GM13976 (cell line): Measurements from ENCODE around the gene GALNT2.

ENCODE experiments used
- DNase-seq: peaks from one replicate; pipeline ENCODE4 v3.0.0; 2012; ENCODE audit warnings: low spot score
- in situ Hi-C: fragments of 300-500 bp; cut with MboI; formaldehyde crosslinking; loops from one replicate; pipeline ENCODE4 v1.12.0; 2022; ENCODE audit warnings: low sequenced_read_pairs, mixed read lengths, inconsistent platforms; ENCODE audit not compliant: unreplicated experiment
- TF ChIP-seq, protein P1 (sequence below): IDR thresholded peaks from 2 replicates; pipeline ENCODE4 v1.5.1; 2012; ENCODE audit warnings: borderline replicate concordance, mild to moderate bottlenecking; ENCODE audit not compliant: insufficient read depth; ENCODE audit errors: extremely low read depth, missing control alignments, control extremely low read depth

The GALNT2 gene

DNA sequence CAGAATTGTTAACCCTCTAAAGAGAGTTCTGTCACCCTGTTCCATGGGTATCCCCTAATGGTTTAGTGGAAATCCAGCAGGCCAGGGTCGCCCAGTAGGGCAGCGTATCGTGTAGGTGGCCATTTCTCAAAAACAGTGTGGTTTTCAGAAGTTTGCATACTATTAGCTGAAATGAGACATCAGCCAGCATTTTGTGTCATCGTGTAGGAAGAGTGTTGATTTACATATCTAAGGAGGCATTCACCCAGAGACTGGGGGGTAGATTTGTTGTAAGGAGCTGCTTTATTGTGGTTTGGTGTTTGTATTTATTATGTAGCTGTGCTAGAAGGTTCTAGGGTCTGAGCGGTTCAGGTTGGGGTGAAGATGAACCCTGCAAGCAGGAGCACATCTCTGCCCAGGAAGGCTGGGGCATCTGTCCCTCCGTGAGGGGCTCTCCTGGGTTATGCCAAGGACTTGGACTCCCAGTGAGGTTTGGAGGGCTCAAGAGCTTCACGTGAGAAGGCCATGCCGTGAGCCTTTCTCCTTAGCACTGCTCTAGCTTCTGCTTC is 184.7 kb downstream of the GALNT2 start:
- in situ Hi-C loops = no loop called here
- TF ChIP-seq, protein P1, sequence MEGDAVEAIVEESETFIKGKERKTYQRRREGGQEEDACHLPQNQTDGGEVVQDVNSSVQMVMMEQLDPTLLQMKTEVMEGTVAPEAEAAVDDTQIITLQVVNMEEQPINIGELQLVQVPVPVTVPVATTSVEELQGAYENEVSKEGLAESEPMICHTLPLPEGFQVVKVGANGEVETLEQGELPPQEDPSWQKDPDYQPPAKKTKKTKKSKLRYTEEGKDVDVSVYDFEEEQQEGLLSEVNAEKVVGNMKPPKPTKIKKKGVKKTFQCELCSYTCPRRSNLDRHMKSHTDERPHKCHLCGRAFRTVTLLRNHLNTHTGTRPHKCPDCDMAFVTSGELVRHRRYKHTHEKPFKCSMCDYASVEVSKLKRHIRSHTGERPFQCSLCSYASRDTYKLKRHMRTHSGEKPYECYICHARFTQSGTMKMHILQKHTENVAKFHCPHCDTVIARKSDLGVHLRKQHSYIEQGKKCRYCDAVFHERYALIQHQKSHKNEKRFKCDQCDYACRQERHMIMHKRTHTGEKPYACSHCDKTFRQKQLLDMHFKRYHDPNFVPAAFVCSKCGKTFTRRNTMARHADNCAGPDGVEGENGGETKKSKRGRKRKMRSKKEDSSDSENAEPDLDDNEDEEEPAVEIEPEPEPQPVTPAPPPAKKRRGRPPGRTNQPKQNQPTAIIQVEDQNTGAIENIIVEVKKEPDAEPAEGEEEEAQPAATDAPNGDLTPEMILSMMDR = no peak
- DNase-seq = peak; percentile 71

DNA sequence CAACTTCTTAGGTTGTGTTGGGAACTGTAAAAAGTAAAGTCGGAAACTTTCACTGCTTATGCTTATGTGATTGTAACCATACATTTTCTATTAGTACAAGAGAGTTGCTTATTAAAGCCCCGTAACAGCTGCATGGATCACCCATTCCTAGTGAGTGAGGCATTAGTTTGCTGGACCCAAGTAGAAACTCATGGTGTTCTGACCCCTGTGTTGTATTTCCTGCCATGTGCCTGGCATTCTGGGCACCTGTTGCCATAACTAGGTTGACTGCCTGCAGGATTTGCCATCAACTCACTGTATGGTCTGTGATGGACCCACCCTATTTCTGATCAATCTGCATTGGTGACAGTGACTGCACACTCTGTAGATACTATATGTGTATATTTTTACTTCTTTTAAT is 186.1 kb downstream of the GALNT2 start:
- in situ Hi-C loops = no loop called here
- no peak for DNase-seq
- TF ChIP-seq, protein P1 = no peak

DNA sequence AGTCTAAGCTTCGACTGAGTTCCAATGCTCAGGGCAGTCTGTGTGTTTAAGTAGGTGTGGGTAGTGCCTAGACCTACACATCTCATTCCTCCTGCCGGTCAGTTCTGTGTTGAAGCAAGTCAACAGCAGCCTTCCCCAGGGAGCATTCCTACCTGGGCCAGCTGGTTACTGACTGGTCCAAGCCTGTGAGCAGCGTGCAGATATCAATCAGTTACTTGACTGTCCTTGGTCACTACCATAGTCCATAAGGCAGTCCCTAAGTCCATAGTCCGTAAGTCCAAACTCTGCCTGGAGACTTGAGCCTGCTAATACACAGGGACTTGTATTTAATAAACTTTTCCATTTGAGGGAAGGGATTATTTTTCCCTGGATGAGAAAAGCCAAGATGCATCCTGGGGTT is 187.2 kb downstream of the GALNT2 start:
- in situ Hi-C loops = no loop called here
- DNase-seq = no peak
- TF ChIP-seq, protein P1 = no peak

DNA sequence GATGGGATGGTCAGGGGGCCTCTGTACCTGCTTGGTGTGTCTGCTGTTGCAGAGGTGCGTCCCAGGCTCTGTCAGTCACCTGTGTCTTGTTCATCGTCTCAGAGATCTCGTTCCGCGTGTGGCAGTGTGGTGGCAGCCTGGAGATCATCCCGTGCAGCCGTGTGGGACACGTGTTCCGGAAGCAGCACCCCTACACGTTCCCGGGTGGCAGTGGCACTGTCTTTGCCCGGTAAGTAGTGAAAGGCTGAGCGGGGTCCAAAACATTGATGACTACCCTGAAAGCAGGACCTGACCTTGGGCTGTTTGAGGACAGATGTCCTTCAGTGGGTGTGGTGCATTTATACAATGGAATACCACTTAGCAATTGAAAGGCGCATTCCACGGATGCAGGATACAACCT is 188.1 kb downstream of the GALNT2 start:
- no peak for DNase-seq
- in situ Hi-C loops = no loop called here
- TF ChIP-seq, protein P1 = no peak

DNA sequence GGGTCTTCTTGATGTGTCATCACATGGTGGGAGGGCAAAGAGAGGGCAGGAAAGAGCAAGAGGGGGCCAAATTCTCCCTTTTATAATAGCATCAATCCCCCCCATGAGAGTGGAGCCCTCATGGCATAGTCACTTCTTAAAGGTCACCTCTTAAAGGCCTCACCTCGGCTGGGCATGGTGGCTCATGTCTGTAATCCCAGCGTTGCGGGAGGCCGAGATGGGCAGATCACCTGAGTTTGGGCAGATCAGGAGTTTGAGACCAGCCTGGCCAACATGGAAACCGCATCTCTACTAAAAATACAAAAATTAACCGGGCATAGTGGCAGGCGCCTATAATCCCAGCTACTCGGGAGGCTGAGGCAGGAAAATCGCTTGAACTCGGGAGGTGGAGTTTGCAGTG is 189.0 kb downstream of the GALNT2 start:
- TF ChIP-seq, protein P1 = no peak
- no peak for DNase-seq
- in situ Hi-C loops = no loop called here

DNA sequence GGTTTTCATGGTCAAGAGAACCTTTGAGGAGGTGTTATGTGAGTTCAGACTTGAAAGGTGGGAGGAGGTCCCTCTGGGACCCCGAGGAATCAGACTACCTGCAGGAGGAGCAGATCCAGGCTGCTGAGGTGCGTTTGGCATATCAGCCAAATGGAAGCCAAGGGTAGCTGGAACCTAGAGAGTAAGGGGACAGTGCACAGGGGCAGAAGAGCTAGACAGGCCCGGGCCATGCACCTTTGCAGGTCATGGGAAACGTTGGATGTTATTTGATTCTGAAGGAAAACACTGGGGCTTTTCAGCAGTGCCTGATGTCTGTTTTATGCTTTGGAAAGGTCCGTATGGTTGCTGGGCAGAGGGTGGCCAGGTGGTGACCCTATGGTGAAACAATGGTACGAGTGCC is 189.9 kb downstream of the GALNT2 start:
- DNase-seq = no peak
- TF ChIP-seq, protein P1 = no peak
- in situ Hi-C loops = no loop called here

DNA sequence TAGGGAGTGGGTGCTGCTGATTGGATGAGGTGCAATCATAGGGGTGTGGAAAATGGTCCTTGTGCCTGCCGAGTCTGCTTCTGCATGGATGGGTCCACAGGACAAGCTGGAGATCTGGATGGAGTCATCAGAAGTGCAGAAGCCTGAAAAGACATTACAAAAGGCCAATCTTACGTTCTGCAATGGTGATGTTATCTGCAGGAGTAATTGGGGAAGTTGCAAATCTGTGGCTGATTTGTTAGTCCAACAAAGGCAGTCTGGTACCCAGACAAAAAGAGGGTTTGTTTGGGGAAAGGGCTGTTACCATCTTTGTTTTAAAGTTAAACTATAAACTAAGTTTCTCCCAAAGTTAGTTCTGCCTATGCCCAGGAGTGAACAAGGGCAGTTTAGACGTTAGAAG is 192.6 kb downstream of the GALNT2 start:
- TF ChIP-seq, protein P1 = no peak
- in situ Hi-C loops = no loop called here
- DNase-seq = no peak
